Astrocyte (in vitro differentiated cells and primary cell): ENCODE data around the gene PDCD2L. TPM values are rescaled to one million over a fixed set of nuclear protein-coding genes. Genes with fewer than 3 reads are reported as not detected.
A peak's percentile ranks its signal among the peaks of the same experiment; 100 is the strongest.

Experiments used
- DNase-seq: peaks from one replicate; pipeline ENCODE4 v3.0.0-alpha.2; 2010; ENCODE audit warnings: low read depth
- FAIRE-seq: peaks from 2 replicates; lab custom pipeline; 2011; peaks lifted over from hg19 to GRCh38; lab: Jason Lieb, UNC
- H2AFZ ChIP-seq: 2 replicates; pipeline ENCODE4 v1.6.0; 2012; ENCODE audit warnings: low read depth, low read length, inconsistent platforms
- H3K27ac ChIP-seq: 2 replicates; pipeline ENCODE4 v1.5.1; 2011; ENCODE audit warnings: low read depth, low read length, inconsistent platforms
- H3K27me3 ChIP-seq: 2 replicates; pipeline ENCODE4 v1.6.0; 2011; ENCODE audit warnings: low read length, inconsistent platforms; ENCODE audit not compliant: insufficient read depth
- H3K36me3 ChIP-seq: 2 replicates; pipeline ENCODE4 v1.5.1; 2011; ENCODE audit warnings: low read length, inconsistent platforms; ENCODE audit not compliant: insufficient read depth
- H3K4me1 ChIP-seq: 2 replicates; pipeline ENCODE4 v1.5.1; 2011; ENCODE audit warnings: low read length, inconsistent platforms; ENCODE audit not compliant: insufficient read depth
- H3K4me2 ChIP-seq: 2 replicates; pipeline ENCODE4 v1.6.0; 2012; ENCODE audit warnings: low read length, inconsistent platforms
- H3K4me3 ChIP-seq: 2 replicates; pipeline ENCODE4 v1.5.1; 2011; ENCODE audit warnings: low read depth, mild to moderate bottlenecking, low read length, inconsistent platforms; ENCODE audit not compliant: insufficient read depth
- H3K79me2 ChIP-seq: 2 replicates; pipeline ENCODE4 v1.6.0; 2012; ENCODE audit warnings: mild to moderate bottlenecking, low read length, inconsistent platforms; ENCODE audit not compliant: insufficient read depth
- H3K9ac ChIP-seq: 2 replicates; pipeline ENCODE4 v1.6.0; 2012; ENCODE audit warnings: mild to moderate bottlenecking, low read length, inconsistent platforms
- H3K9me3 ChIP-seq: 2 replicates; pipeline ENCODE4 v1.5.1; 2012; ENCODE audit warnings: low read depth, mild to moderate bottlenecking, low read length, inconsistent platforms; ENCODE audit not compliant: insufficient read depth
- H4K20me1 ChIP-seq: 2 replicates; pipeline ENCODE4 v1.6.0; 2012; ENCODE audit warnings: low read length, inconsistent platforms; ENCODE audit not compliant: insufficient read depth
- H3K27ac Mint-ChIP-seq: one replicate; pipeline ENCODE4 v1.8.0; 2021; ENCODE audit warnings: mild to moderate bottlenecking, mixed read lengths; ENCODE audit not compliant: unreplicated experiment
- H3K27me3 Mint-ChIP-seq: one replicate; pipeline ENCODE4 v1.8.0; 2021; ENCODE audit warnings: low read depth, mixed read lengths; ENCODE audit not compliant: unreplicated experiment
- H3K36me3 Mint-ChIP-seq: one replicate; pipeline ENCODE4 v1.8.0; 2021; ENCODE audit warnings: low read depth, mixed read lengths; ENCODE audit not compliant: unreplicated experiment
- H3K4me1 Mint-ChIP-seq: one replicate; pipeline ENCODE4 v1.8.0; 2021; ENCODE audit warnings: low read depth, mixed read lengths; ENCODE audit not compliant: unreplicated experiment
- H3K4me3 Mint-ChIP-seq: one replicate; pipeline ENCODE4 v1.8.0; 2021; ENCODE audit warnings: mild to moderate bottlenecking, moderate library complexity, mixed read lengths; ENCODE audit not compliant: unreplicated experiment
- H3K9me3 Mint-ChIP-seq: one replicate; pipeline ENCODE4 v1.8.0; 2021; ENCODE audit warnings: mild to moderate bottlenecking, mixed read lengths; ENCODE audit not compliant: unreplicated experiment
- EZH2 ChIP-seq: IDR thresholded peaks from 2 replicates; pipeline ENCODE4 v1.6.1; 2012; ENCODE audit warnings: mild to moderate bottlenecking, low read length, inconsistent platforms; ENCODE audit not compliant: insufficient read depth
- total RNA-seq: library from RNA; stranded (reverse); gene quantifications from 2 replicates; pipeline ENCODE4 v1.2.1, GENCODE V29; 2021
- TF ChIP-seq, protein P1 (sequence below): IDR thresholded peaks from 2 replicates; pipeline ENCODE4 v1.5.1; 2011; ENCODE audit warnings: low read depth, mild to moderate bottlenecking, inconsistent platforms, low read length, moderate library complexity; ENCODE audit not compliant: insufficient read depth

Gene PDCD2L
- total RNA-seq, 1 donor from 2014 or later, result 12.0 TPM

DNA sequence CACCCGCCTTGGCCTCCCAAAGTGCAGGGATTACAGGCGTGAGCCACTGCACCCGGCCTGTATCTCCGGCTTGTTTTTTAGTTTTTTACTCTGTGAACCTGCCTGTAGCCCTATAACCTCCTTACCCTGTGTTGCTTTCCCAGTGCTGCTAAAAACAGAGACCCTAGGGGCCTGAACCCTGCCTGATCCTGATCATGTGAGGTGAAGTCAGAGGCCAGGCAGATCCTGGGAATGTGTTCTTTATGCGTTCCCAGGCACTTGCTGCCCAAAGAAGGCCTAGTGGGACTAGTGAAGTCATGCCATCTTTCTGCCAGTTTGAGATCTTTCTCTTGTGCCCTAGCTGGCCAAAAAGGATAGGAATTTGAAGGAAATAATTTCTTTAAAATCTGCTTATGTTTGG is 28.6 kb downstream of the PDCD2L start:
- no peaks in the 10 kb centered on the region for H3K27me3 ChIP-seq
- Mint-ChIP-seq H3K27ac (peak overlapping the region; percentile 75), H3K9me3 (no peaks in the 10 kb centered on the region), H3K36me3 (peaks cover 6% of the 10 kb centered on the region), H3K4me1 (peaks cover 13% of the 10 kb centered on the region), H3K27me3 (no peaks in the 10 kb centered on the region), H3K4me3 (no peak overlapping the region)
- no peak overlapping the region for H3K9ac ChIP-seq
- TF ChIP-seq, protein P1, sequence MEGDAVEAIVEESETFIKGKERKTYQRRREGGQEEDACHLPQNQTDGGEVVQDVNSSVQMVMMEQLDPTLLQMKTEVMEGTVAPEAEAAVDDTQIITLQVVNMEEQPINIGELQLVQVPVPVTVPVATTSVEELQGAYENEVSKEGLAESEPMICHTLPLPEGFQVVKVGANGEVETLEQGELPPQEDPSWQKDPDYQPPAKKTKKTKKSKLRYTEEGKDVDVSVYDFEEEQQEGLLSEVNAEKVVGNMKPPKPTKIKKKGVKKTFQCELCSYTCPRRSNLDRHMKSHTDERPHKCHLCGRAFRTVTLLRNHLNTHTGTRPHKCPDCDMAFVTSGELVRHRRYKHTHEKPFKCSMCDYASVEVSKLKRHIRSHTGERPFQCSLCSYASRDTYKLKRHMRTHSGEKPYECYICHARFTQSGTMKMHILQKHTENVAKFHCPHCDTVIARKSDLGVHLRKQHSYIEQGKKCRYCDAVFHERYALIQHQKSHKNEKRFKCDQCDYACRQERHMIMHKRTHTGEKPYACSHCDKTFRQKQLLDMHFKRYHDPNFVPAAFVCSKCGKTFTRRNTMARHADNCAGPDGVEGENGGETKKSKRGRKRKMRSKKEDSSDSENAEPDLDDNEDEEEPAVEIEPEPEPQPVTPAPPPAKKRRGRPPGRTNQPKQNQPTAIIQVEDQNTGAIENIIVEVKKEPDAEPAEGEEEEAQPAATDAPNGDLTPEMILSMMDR, result no peak
- no peak for TF ChIP-seq EZH2
- H3K9me3 ChIP-seq, result no peaks in the 10 kb centered on the region
- no peak overlapping the region for H3K4me2 ChIP-seq
- H3K4me1 ChIP-seq, result peaks cover 7% of the 10 kb centered on the region
- DNase-seq (no peak), FAIRE-seq (no peak)
- H3K36me3 ChIP-seq, result peaks cover 18% of the 10 kb centered on the region
- H3K27ac ChIP-seq, result no peak overlapping the region
- H4K20me1 ChIP-seq, result peaks cover 75% of the 10 kb centered on the region
- peaks cover 84% of the 10 kb centered on the region for H3K79me2 ChIP-seq
- H2AFZ ChIP-seq, result no peak overlapping the region
- no peak overlapping the region for H3K4me3 ChIP-seq

DNA sequence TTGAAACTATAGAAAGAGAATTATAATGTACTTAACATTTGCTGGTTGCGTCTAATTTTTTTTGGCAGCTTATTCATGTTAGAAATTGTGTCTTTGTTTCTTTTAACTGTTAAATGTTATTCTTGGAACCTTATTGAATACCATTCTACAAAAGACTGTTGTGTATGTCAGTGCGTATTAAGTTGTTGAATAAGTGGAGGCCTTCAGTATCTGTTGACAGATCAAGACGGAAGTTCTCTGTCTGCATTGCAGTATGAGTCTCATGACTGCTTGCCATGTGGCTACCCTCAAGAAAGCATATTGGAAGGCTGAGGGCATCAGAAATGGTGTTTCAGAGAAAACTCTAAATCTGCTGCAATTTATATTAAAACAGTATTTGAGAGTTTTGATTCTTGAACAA is 32.5 kb downstream of the PDCD2L start:
- Histone ChIP-seq H3K9me3 (no peaks in the 10 kb centered on the region), H2AFZ (no peak overlapping the region), H4K20me1 (peaks cover 59% of the 10 kb centered on the region), H3K79me2 (peaks cover 78% of the 10 kb centered on the region), H3K4me1 (no peaks in the 10 kb centered on the region), H3K27ac (peak overlapping the region; percentile 13), H3K9ac (no peak overlapping the region), H3K4me2 (no peak overlapping the region), H3K27me3 (no peaks in the 10 kb centered on the region), H3K4me3 (no peak overlapping the region), H3K36me3 (peaks cover 25% of the 10 kb centered on the region)
- Mint-ChIP-seq H3K27ac (no peak overlapping the region), H3K4me3 (no peak overlapping the region), H3K9me3 (no peaks in the 10 kb centered on the region), H3K27me3 (no peaks in the 10 kb centered on the region), H3K4me1 (no peaks in the 10 kb centered on the region), H3K36me3 (peaks cover 9% of the 10 kb centered on the region)
- DNase-seq, result peak; percentile 40
- FAIRE-seq, result no peak
- TF ChIP-seq, protein P1, result no peak
- no peak for TF ChIP-seq EZH2

DNA sequence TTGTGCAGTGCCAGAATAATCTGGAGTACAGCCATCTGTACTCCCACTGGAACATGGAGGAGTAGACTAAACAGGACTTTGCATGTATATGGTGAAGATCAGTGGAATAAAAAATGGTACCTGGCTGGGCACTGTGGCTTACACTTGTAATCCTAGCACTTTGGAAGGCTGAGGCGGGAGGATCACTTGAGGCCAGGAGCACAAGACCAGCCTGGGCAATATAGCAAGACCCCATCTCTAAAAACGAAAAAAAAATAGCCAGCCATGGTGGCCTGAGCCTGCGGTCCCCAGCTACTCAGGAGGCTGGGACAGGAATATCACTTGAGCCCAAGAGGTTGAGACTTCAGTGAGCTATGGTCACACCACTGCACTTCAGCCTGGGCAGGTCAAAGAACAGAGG is 44.0 kb downstream of the PDCD2L start:
- no peak for DNase-seq
- H3K36me3 ChIP-seq, result peaks cover 62% of the 10 kb centered on the region
- no peak overlapping the region for H2AFZ ChIP-seq
- no peak overlapping the region for H3K4me3 Mint-ChIP-seq
- H3K9me3 ChIP-seq, result no peaks in the 10 kb centered on the region
- no peaks in the 10 kb centered on the region for H3K9me3 Mint-ChIP-seq
- H3K27ac Mint-ChIP-seq, result no peak overlapping the region
- H3K9ac ChIP-seq, result no peak overlapping the region
- H3K4me1 ChIP-seq, result no peaks in the 10 kb centered on the region
- H3K4me2 ChIP-seq, result no peak overlapping the region
- no peak overlapping the region for H3K4me3 ChIP-seq
- H3K4me1 Mint-ChIP-seq, result no peaks in the 10 kb centered on the region
- H3K36me3 Mint-ChIP-seq, result peaks cover 16% of the 10 kb centered on the region
- peaks cover 49% of the 10 kb centered on the region for H4K20me1 ChIP-seq
- no peaks in the 10 kb centered on the region for H3K27me3 ChIP-seq
- no peak overlapping the region for H3K27ac ChIP-seq
- TF ChIP-seq, protein P1, result no peak
- TF ChIP-seq EZH2, result no peak
- no peak for FAIRE-seq
- H3K27me3 Mint-ChIP-seq, result no peaks in the 10 kb centered on the region
- peaks cover 17% of the 10 kb centered on the region for H3K79me2 ChIP-seq
